WTC11 (cell line): ENCODE results near the gene MEIS2. TPM values are rescaled to one million over a fixed set of nuclear protein-coding genes. Genes with fewer than 3 reads are reported as not detected.

ENCODE experiments used
- ATAC-seq: fragments of 200-7000 bp; cut with Tn5 transposase; 2 replicates; pipeline ENCODE4 v1.10.0; 2021; ENCODE audit warnings: mild to moderate bottlenecking, moderate library complexity
- CTCF ChIA-PET: fragments of 300-600 bp; sonication (Branson Sonifier 250); formaldehyde crosslinking; loops from one replicate; lab custom pipeline; 2021; ENCODE audit warnings: antibody characterized with exemption; lab: Charles Lee
- POLR2A ChIA-PET: fragments of 350-600 bp; sonication (Branson Sonifier 250); formaldehyde crosslinking; loops from one replicate; lab custom pipeline; 2021; ENCODE audit warnings: antibody characterized with exemption; lab: Charles Lee
- DNase-seq: peaks from one replicate; pipeline ENCODE4 v3.0.0; 2021; ENCODE audit warnings: low spot score
- H3K27ac Mint-ChIP-seq: 2 replicates; pipeline ENCODE4 v1.8.0; 2021; ENCODE audit warnings: mixed read lengths
- H3K27me3 Mint-ChIP-seq: 2 replicates; pipeline ENCODE4 v1.8.0; 2021; ENCODE audit warnings: low read depth, mild to moderate bottlenecking, moderate library complexity, mixed read lengths
- H3K36me3 Mint-ChIP-seq: 2 replicates; pipeline ENCODE4 v1.8.0; 2021; ENCODE audit warnings: mixed read lengths
- H3K4me1 Mint-ChIP-seq: 2 replicates; pipeline ENCODE4 v1.8.0; 2022; ENCODE audit warnings: mixed read lengths
- H3K4me3 Mint-ChIP-seq: 2 replicates; pipeline ENCODE4 v1.8.0; 2021; ENCODE audit warnings: mild to moderate bottlenecking, moderate library complexity, mixed read lengths
- H3K9me3 Mint-ChIP-seq: 2 replicates; pipeline ENCODE4 v1.8.0; 2021; ENCODE audit warnings: mixed read lengths
- ATF2 ChIP-seq: sonication (generic); formaldehyde crosslinking; IDR thresholded peaks from 2 replicates; pipeline ENCODE4 v1.8.1; 2022; ENCODE audit warnings: low read depth, missing genetic modification reagents, borderline replicate concordance
- CBFB ChIP-seq: sonication (generic); formaldehyde crosslinking; IDR thresholded peaks from 2 replicates; pipeline ENCODE4 v1.8.1; 2022; ENCODE audit warnings: mild to moderate bottlenecking, low read depth, missing genetic modification reagents
- CDX4 ChIP-seq: fragments of 250-450 bp; sonication (Bioruptor Pico); IDR thresholded peaks from 2 replicates; pipeline ENCODE4 v1.9.0; 2021; ENCODE audit warnings: moderate library complexity, mild to moderate bottlenecking, inconsistent platforms, borderline replicate concordance
- CTCF ChIP-seq: fragments of 200-600 bp; IDR thresholded peaks from 2 replicates; pipeline ENCODE4 v1.8.0; 2022; ENCODE audit warnings: antibody characterized with exemption
- E2F4 ChIP-seq: sonication (generic); formaldehyde crosslinking; IDR thresholded peaks from 2 replicates; pipeline ENCODE4 v1.8.1; 2022; ENCODE audit warnings: low read depth, mild to moderate bottlenecking, moderate library complexity, missing genetic modification reagents, borderline replicate concordance
- HMGA2 ChIP-seq: fragments of 250-450 bp; sonication (Bioruptor Pico); IDR thresholded peaks from 2 replicates; pipeline ENCODE4 v1.4.0; 2021; ENCODE audit warnings: mild to moderate bottlenecking, moderate library complexity
- MYBL2 ChIP-seq: sonication (generic); formaldehyde crosslinking; IDR thresholded peaks from 2 replicates; pipeline ENCODE4 v1.8.1; 2023; ENCODE audit warnings: mild to moderate bottlenecking, moderate library complexity, missing genetic modification reagents
- OVOL2 ChIP-seq: fragments of 250-450 bp; sonication (Bioruptor Pico); IDR thresholded peaks from 2 replicates; pipeline ENCODE4 v1.9.0; 2021; ENCODE audit warnings: mild to moderate bottlenecking, borderline replicate concordance
- PREB ChIP-seq: sonication (generic); formaldehyde crosslinking; IDR thresholded peaks from 2 replicates; pipeline ENCODE4 v1.8.1; 2022; ENCODE audit warnings: mild to moderate bottlenecking, missing genetic modification reagents, moderate library complexity, borderline replicate concordance
- TCF7 ChIP-seq: sonication (generic); formaldehyde crosslinking; IDR thresholded peaks from 2 replicates; pipeline ENCODE4 v1.8.0; 2022; ENCODE audit warnings: mild to moderate bottlenecking, low read depth, missing genetic modification reagents, moderate library complexity
- USF1 ChIP-seq: sonication (generic); formaldehyde crosslinking; IDR thresholded peaks from 2 replicates; pipeline ENCODE4 v1.8.0; 2022; ENCODE audit warnings: mild to moderate bottlenecking, missing genetic modification reagents
- ZNF219 ChIP-seq: sonication (generic); formaldehyde crosslinking; IDR thresholded peaks from 2 replicates; pipeline ENCODE4 v1.8.0; 2023; ENCODE audit warnings: missing genetic modification reagents, mild to moderate bottlenecking, borderline replicate concordance
- ZNF263 ChIP-seq: sonication (generic); formaldehyde crosslinking; IDR thresholded peaks from 2 replicates; pipeline ENCODE4 v1.8.1; 2022; ENCODE audit warnings: low read depth, mild to moderate bottlenecking, moderate library complexity, missing genetic modification reagents
- ZNF396 ChIP-seq: fragments of 250-450 bp; sonication (Bioruptor Pico); IDR thresholded peaks from 2 replicates; pipeline ENCODE4 v1.8.0; 2021; ENCODE audit warnings: mild to moderate bottlenecking, moderate library complexity, borderline replicate concordance
- ZNF671 ChIP-seq: fragments of 250-450 bp; sonication (Bioruptor Pico); IDR thresholded peaks from 2 replicates; pipeline ENCODE4 v1.8.0; 2021; ENCODE audit warnings: mild to moderate bottlenecking
- ZSCAN18 ChIP-seq: fragments of 250-450 bp; sonication (Bioruptor Pico); IDR thresholded peaks from 2 replicates; pipeline ENCODE4 v2.1.2; 2022; ENCODE audit warnings: mild to moderate bottlenecking, moderate library complexity
- total RNA-seq: library from RNA; stranded (reverse); gene quantifications from 3 replicates; pipeline ENCODE4 v1.2.3, GENCODE V29; 2021

Gene MEIS2
- total RNA-seq, 1 experiment from 2014 or later = 0.57 TPM

GRCh38 chr15:37122703-37123102 is 22.4 kb upstream of the MEIS2 start:
- ChIA-PET POLR2A (no interaction called here), CTCF (no interaction called here)
- no peak for DNase-seq
- no peaks in the 10 kb centered on the region for H3K36me3 Mint-ChIP-seq
- no peaks in the 10 kb centered on the region for H3K27me3 Mint-ChIP-seq
- no peak overlapping the region for H3K27ac Mint-ChIP-seq
- ATAC-seq = peak; percentile 26; the same call in 1 of the 2 replicates
- H3K4me1 Mint-ChIP-seq = peaks cover 28% of the 10 kb centered on the region
- no peak overlapping the region for H3K4me3 Mint-ChIP-seq
- no peak for TF ChIP-seq E2F4 (CRISPR knock-in tag)
- TF ChIP-seq ATF2 = no peak
- TF ChIP-seq PREB (CRISPR knock-in tag) = no peak
- TF ChIP-seq CDX4 = no peak
- TF ChIP-seq, all 79 proteins: peak for 0
- no peaks in the 10 kb centered on the region; the same call in 1 of the 2 replicates for H3K9me3 Mint-ChIP-seq

GRCh38 chr15:37121492-37121891 is 21.1 kb upstream of the MEIS2 start:
- POLR2A ChIA-PET = no interaction called here
- CTCF ChIA-PET = no interaction called here
- ATAC-seq (no peak), DNase-seq (no peak)
- Mint-ChIP-seq H3K4me3 (no peak overlapping the region), H3K36me3 (no peaks in the 10 kb centered on the region), H3K27ac (no peak overlapping the region), H3K4me1 (peaks cover 28% of the 10 kb centered on the region), H3K27me3 (no peaks in the 10 kb centered on the region), H3K9me3 (no peaks in the 10 kb centered on the region; the same call in 1 of the 2 replicates)
- TF ChIP-seq OVOL2 (CRISPR knock-in tag) (no peak), MYBL2 (no peak), TCF7 (CRISPR knock-in tag) (no peak), ZNF671 (no peak), CTCF (no peak)

GRCh38 chr15:37117030-37117429 is 16.7 kb upstream of the MEIS2 start:
- no peaks in the 10 kb centered on the region; the same call in 1 of the 2 replicates for H3K9me3 Mint-ChIP-seq
- TF ChIP-seq HMGA2 (CRISPR knock-in tag) (no peak), ZSCAN18 (CRISPR knock-in tag) (no peak), USF1 (CRISPR knock-in tag) (no peak), ZNF263 (no peak), ZNF396 (CRISPR knock-in tag) (no peak), MYBL2 (no peak), CBFB (CRISPR knock-in tag) (no peak), ZNF219 (no peak)
- TF ChIP-seq, all 79 proteins: peak for 0
- Mint-ChIP-seq H3K27ac (no peak overlapping the region), H3K4me3 (no peak overlapping the region), H3K36me3 (no peaks in the 10 kb centered on the region), H3K4me1 (peaks cover 23% of the 10 kb centered on the region), H3K27me3 (peaks cover 22% of the 10 kb centered on the region)
- ChIA-PET CTCF (no interaction called here), POLR2A (no interaction called here)
- DNase-seq (no peak), ATAC-seq (no peak)
